ENCODE data around the gene ZFR. TPM values are rescaled to one million over a fixed set of nuclear protein-coding genes. Genes with fewer than 3 reads are reported as not detected.

Gene ZFR
- polyA plus RNA-seq, 1 of the 3 experiments (the other 2 are of a cell fraction) = 24.6 TPM

- TF ChIP-seq RCOR1 (IDR thresholded peaks at IDR 0.05; ENCODE audit: low read length) (no peak), CHD2 (IDR thresholded peaks at IDR 0.05; ENCODE audit: low read length, partially characterized antibody) (no peak)
Observed at GRCh38 chr5:32455311-32455710, 10.8 kb upstream of the ZFR start (continued).

- H3K4me3 ChIP-seq (ENCODE audit: low read depth in 2 of 2, low read length in 1 of 2) = no peak overlapping the region
- no peaks in the 10 kb centered on the region for H4K20me1 ChIP-seq (ENCODE audit: insufficient read depth)
- no peak for DNase-seq
- no peak overlapping the region for H3K27ac ChIP-seq (ENCODE audit: low read depth in 2 of 2, low read length in 1 of 2)
- ChIA-PET CTCF (interaction anchor here (2.0 kb wide), 1 partner anchor 35 kb away, joined by 7 read pairs; no protein-coding TSS in a partner anchor), POLR2A (no interaction called here)
- TF ChIP-seq RAD21 (IDR thresholded peaks at IDR 0.05; ENCODE audit: low read length) (no peak), IRF3 (IDR thresholded peaks at IDR 0.05; ENCODE audit: low read depth, low read length) (no peak), FOXJ3 (CRISPR knock-in tag; IDR thresholded peaks at IDR 0.05) (no peak), NFIC (IDR thresholded peaks at IDR 0.05; ENCODE audit: borderline replicate concordance) (no peak), RXRA (IDR thresholded peaks at IDR 0.05; ENCODE audit: borderline replicate concordance, low read depth) (no peak), RFX5 (IDR thresholded peaks at IDR 0.05; ENCODE audit: low read length) (no peak), MEF2A (IDR thresholded peaks at IDR 0.05; ENCODE audit: borderline replicate concordance, low read depth) (no peak), EZH2phosphoT487 (IDR thresholded peaks at IDR 0.05; ENCODE audit: borderline replicate concordance, low read depth) (no peak), JUND (IDR thresholded peaks at IDR 0.05) (no peak), ELF1 (IDR thresholded peaks at IDR 0.05) (no peak), PBX3 (IDR thresholded peaks at IDR 0.05) (no peak), TEAD4 (IDR thresholded peaks at IDR 0.05; ENCODE audit: borderline replicate concordance, insufficient read depth) (no peak), YY1 (IDR thresholded peaks at IDR 0.05; ENCODE audit: low read depth) (no peak)
- H3K9ac ChIP-seq = no peak overlapping the region
- no peaks in the 10 kb centered on the region for H3K27me3 ChIP-seq (ENCODE audit: insufficient read depth)
- no peaks in the 10 kb centered on the region for H3K9me3 ChIP-seq
- no peaks in the 10 kb centered on the region for H3K79me2 ChIP-seq (ENCODE audit: insufficient read depth)
- H3K4me1 ChIP-seq (ENCODE audit: control insufficient read depth in 1 of 2, insufficient read depth in 2 of 2, low read depth in 1 of 2, low read length in 1 of 2) = no peaks in the 10 kb centered on the region
- no peak overlapping the region for H2AFZ ChIP-seq (ENCODE audit: low read depth)
- WGBS (ENCODE audit: low lambda C conversion rate) = 83% methylated on average over 5 of the region's 5 CpGs
- H3K4me2 ChIP-seq = no peak overlapping the region
- H3K36me3 ChIP-seq (replicated peaks in 1 of 2; ENCODE audit: control insufficient read depth in 1 of 2, insufficient read depth in 2 of 2, low read length in 1 of 2) = no peaks in the 10 kb centered on the region
- H3F3A ChIP-seq (replicated peaks; ENCODE audit: insufficient read depth) = no peaks in the 10 kb centered on the region
- H3K9me2 ChIP-seq = no peaks in the 10 kb centered on the region
Observed at GRCh38 chr5:32454821-32455220, 10.3 kb upstream of the ZFR start.

GRCh38 chr5:32453916-32454315, 9.4 kb upstream of the ZFR start:
- H3K4me2 ChIP-seq = no peak overlapping the region
- no peaks in the 10 kb centered on the region for H3K9me2 ChIP-seq
- H3K79me2 ChIP-seq (ENCODE audit: insufficient read depth) = no peaks in the 10 kb centered on the region
- H4K20me1 ChIP-seq (ENCODE audit: insufficient read depth) = no peaks in the 10 kb centered on the region
- H3F3A ChIP-seq (replicated peaks; ENCODE audit: insufficient read depth) = no peaks in the 10 kb centered on the region
- DNase-seq = no peak
- no peaks in the 10 kb centered on the region for H3K9me3 ChIP-seq
- no peaks in the 10 kb centered on the region for H3K27me3 ChIP-seq (ENCODE audit: insufficient read depth)
- WGBS (ENCODE audit: low lambda C conversion rate) = 77% methylated on average over 5 of the region's 5 CpGs
- no peaks in the 10 kb centered on the region for H3K4me1 ChIP-seq (ENCODE audit: control insufficient read depth in 1 of 2, insufficient read depth in 2 of 2, low read depth in 1 of 2, low read length in 1 of 2)
- H2AFZ ChIP-seq (ENCODE audit: low read depth) = no peak overlapping the region
- no peaks in the 10 kb centered on the region for H3K36me3 ChIP-seq (replicated peaks in 1 of 2; ENCODE audit: control insufficient read depth in 1 of 2, insufficient read depth in 2 of 2, low read length in 1 of 2)
- POLR2A ChIA-PET = no interaction called here
- no peak overlapping the region for H3K9ac ChIP-seq
- H3K27ac ChIP-seq (ENCODE audit: low read depth in 2 of 2, low read length in 1 of 2) = no peak overlapping the region
- H3K4me3 ChIP-seq (ENCODE audit: low read depth in 2 of 2, low read length in 1 of 2) = no peak overlapping the region
- CTCF ChIA-PET = interaction anchor here (2.0 kb wide), 1 partner anchor 36 kb away, joined by 7 read pairs; no protein-coding TSS in a partner anchor
- TF ChIP-seq EP300 (IDR thresholded peaks at IDR 0.05; ENCODE audit: borderline replicate concordance in 1 of 2, low read depth in 1 of 2, low read length in 1 of 2) = no peak
- TF ChIP-seq CTCF (IDR thresholded peaks at IDR 0.05) = no peak
- TF ChIP-seq RAD21 (IDR thresholded peaks at IDR 0.05; ENCODE audit: low read length) = no peak
- no peak for TF ChIP-seq FOSL2 (IDR thresholded peaks at IDR 0.05; ENCODE audit: borderline replicate concordance, low read depth)
- TF ChIP-seq YY1 (IDR thresholded peaks at IDR 0.05; ENCODE audit: low read depth) = no peak
- no peak for TF ChIP-seq FOXJ3 (CRISPR knock-in tag; IDR thresholded peaks at IDR 0.05)
- no peak for TF ChIP-seq TEAD4 (IDR thresholded peaks at IDR 0.05; ENCODE audit: borderline replicate concordance, insufficient read depth)
- no peak for TF ChIP-seq USF2 (IDR thresholded peaks at IDR 0.05; ENCODE audit: borderline replicate concordance, low read depth, low read length)
- no peak for TF ChIP-seq ELF1 (IDR thresholded peaks at IDR 0.05)
- TF ChIP-seq RCOR1 (IDR thresholded peaks at IDR 0.05; ENCODE audit: low read length) = no peak
- no peak for TF ChIP-seq SIN3A (IDR thresholded peaks at IDR 0.05; ENCODE audit: borderline replicate concordance, low read depth, low read length)
- TF ChIP-seq JUND (IDR thresholded peaks at IDR 0.05) = no peak
- no peak for TF ChIP-seq TCF12 (IDR thresholded peaks at IDR 0.05)
- no peak for TF ChIP-seq TAF1 (IDR thresholded peaks at IDR 0.05; ENCODE audit: borderline replicate concordance, low read depth, low read length)
- no peak for TF ChIP-seq NFIC (IDR thresholded peaks at IDR 0.05; ENCODE audit: borderline replicate concordance)
- TF ChIP-seq CHD2 (IDR thresholded peaks at IDR 0.05; ENCODE audit: low read length, partially characterized antibody) = no peak
